Measurements from ENCODE around the gene ST8SIA4. TPM values are rescaled to one million over a fixed set of nuclear protein-coding genes. Genes with fewer than 3 reads are reported as not detected.

Gene ST8SIA4
- total RNA-seq, 1 experiment from 2014 or later: not detected

DNA sequence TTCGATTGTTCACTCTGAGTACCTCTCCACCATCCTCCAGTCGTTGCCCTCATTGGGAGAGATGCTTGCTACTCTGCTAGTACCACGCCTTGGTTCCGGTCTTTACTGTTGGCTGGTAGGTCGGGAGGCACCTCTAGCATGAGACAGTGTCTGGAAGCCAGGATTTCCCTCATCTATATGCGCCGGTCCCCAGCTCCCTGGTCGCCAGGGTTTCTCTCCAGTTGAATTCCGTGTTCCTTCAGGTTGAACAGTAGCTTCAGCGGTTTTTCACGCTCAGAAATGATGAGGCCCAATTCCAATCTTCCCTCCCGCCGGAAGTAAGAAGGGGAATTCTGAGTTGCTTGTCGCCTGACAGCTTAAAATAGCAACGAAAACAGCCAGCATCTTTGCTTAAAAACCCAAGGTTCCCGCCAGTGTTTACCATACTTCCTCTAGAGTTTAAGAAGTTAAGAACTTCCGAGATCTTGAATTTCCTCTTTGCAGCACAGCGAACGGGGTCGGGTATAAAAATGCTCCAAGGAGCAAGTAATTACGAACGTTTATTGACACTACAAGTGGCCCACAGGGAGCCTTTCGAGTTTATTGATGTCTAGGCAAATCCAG, 1.3 kb upstream of the ST8SIA4 start:
- Histone ChIP-seq H4K91ac (ENCODE audit: insufficient read length, low read depth, low read length) (no peak overlapping the region), H3K27ac (ENCODE audit: insufficient read length, low read depth, low read length) (no peak overlapping the region), H3K56ac (ENCODE audit: insufficient read length, low read depth, low read length) (no peak overlapping the region), H3K79me1 (ENCODE audit: insufficient read depth, low read depth, low read length, poor library complexity, severe bottlenecking) (no peaks in the 10 kb centered on the region), H2AK5ac (ENCODE audit: insufficient read length, low read length) (no peak overlapping the region), H3K79me2 (ENCODE audit: insufficient read depth, low read length) (no peaks in the 10 kb centered on the region), H2BK15ac (ENCODE audit: low read depth, low read length) (no peak overlapping the region), H3K4me1 (ENCODE audit: insufficient read depth, low read length) (peaks cover 2% of the 10 kb centered on the region; the same call in 1 of the 2 replicates), H2AFZ (ENCODE audit: low read length) (no peak overlapping the region), H3K4me2 (ENCODE audit: insufficient read depth, insufficient read length, low read length) (peak overlapping the region; percentile 99), H4K20me1 (ENCODE audit: control insufficient read depth, insufficient read depth, insufficient read length) (no peaks in the 10 kb centered on the region), H2BK5ac (ENCODE audit: insufficient read length, low read length) (no peak overlapping the region), H2BK20ac (ENCODE audit: low read depth, low read length, poor library complexity, severe bottlenecking) (no peak overlapping the region), H4K5ac (ENCODE audit: insufficient read length, low read depth, low read length) (no peak overlapping the region), H2BK12ac (ENCODE audit: insufficient read length, low read depth, low read length) (no peak overlapping the region), H3K9me3 (ENCODE audit: control insufficient read depth, low read depth, low read length) (no peaks in the 10 kb centered on the region), H3K18ac (ENCODE audit: insufficient read length, low read depth, low read length) (no peak overlapping the region), H3K23me2 (ENCODE audit: insufficient read length, low read depth, low read length, poor library complexity, severe bottlenecking) (peaks cover 16% of the 10 kb centered on the region), H2BK120ac (ENCODE audit: low read depth, low read length, poor library complexity, severe bottlenecking) (no peak overlapping the region), H3K4ac (ENCODE audit: low read depth, low read length) (no peak overlapping the region), H4K8ac (replicated peaks; ENCODE audit: insufficient read length, low read depth, low read length) (no peak overlapping the region), H3K14ac (ENCODE audit: insufficient read depth, low read length) (no peak overlapping the region), H3T11ph (ENCODE audit: low read length) (no peak overlapping the region), H3K23ac (ENCODE audit: insufficient read length, low read depth, low read length) (no peak overlapping the region), H3K27me3 (ENCODE audit: insufficient read depth, low read length) (peaks cover 40% of the 10 kb centered on the region), H3K9ac (ENCODE audit: extremely low read depth, insufficient read length, low read length) (no peak overlapping the region)
- TF ChIP-seq, protein P1, sequence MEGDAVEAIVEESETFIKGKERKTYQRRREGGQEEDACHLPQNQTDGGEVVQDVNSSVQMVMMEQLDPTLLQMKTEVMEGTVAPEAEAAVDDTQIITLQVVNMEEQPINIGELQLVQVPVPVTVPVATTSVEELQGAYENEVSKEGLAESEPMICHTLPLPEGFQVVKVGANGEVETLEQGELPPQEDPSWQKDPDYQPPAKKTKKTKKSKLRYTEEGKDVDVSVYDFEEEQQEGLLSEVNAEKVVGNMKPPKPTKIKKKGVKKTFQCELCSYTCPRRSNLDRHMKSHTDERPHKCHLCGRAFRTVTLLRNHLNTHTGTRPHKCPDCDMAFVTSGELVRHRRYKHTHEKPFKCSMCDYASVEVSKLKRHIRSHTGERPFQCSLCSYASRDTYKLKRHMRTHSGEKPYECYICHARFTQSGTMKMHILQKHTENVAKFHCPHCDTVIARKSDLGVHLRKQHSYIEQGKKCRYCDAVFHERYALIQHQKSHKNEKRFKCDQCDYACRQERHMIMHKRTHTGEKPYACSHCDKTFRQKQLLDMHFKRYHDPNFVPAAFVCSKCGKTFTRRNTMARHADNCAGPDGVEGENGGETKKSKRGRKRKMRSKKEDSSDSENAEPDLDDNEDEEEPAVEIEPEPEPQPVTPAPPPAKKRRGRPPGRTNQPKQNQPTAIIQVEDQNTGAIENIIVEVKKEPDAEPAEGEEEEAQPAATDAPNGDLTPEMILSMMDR (conservative IDR thresholded peaks at IDR 0.05): no peak
- peak; percentile 32 for DNase-seq
- Mint-ChIP-seq H3K9me3 (no peaks in the 10 kb centered on the region; a peak in 1 of 5 replicates), H3K4me3 (peak overlapping the region; percentile 70 to 91), H3K36me3 (ENCODE audit: insufficient read depth in 1 of 3, low read depth in 3 of 3) (no peaks in the 10 kb centered on the region; a peak in 1 of 7 replicates), H3K27me3 (ENCODE audit: low read depth) (peaks cover 86% of the 10 kb centered on the region), H3K27ac (no peak overlapping the region), H3K4me1 (peaks cover 34 to 36% of the 10 kb centered on the region in 2 experiments)
- WGBS (ENCODE audit: extremely low coverage, insufficient read length, low lambda C conversion rate): no CpG with 5 or more reads among the region's 23 CpGs
